Retina (tissue), 1 donor: ENCODE data around the gene MPO.

ENCODE experiments used
- DNase-seq: peaks from one replicate; pipeline ENCODE4 v3.0.0-alpha.2; 2016

MPO gene

GRCh38 chr17:58319173-58320162, 38.7 kb upstream of the MPO start:
- no peak for DNase-seq

DNA sequence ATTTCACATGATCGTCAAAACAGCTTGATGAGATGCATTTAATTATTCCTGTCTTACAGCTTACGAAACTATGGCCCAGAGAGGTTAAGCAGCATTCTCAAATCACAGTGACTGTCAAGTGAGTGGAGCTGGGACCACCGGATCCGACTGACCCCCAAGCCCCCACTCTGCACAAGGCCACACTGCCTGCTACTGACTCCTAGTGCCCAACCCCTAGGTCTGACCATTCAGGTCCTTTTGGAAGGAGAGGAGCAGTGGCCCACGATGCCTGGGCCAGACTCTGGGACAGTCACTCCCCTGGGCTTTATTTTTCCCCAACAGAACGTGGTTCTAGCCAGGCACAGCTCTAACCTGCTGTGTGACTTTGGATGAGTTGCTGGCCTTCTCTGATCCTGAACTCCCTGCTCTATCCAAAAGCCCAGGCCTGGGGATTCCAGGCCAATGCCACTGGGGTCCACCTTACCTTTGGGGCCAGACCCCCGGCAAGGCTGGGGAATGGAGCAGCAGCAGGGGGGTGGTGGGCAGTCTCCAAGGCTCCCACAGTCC, 38.0 kb upstream of the MPO start:
- DNase-seq: no peak

DNA sequence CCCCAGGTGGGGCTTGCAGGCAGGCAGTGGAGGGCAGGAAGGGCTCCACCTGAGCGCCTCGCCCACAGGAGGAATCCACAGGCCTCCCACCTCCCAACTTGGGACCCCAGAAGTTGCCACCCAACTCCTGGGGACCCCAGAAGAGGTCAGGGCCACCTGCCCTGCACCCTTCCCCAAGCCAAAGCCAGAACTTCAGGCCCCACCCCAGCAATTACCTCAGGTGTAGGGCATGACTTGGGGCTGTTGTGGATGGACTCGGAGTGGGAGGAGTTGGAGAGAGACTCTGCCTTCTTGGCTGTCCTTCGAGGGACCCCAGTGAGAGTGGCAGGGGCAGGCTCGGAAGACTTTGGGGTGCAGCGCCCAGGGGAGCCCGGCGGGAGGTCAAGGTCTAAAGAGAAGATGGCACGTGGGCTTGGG, 37.3 kb upstream of the MPO start:
- no peak for DNase-seq

DNA sequence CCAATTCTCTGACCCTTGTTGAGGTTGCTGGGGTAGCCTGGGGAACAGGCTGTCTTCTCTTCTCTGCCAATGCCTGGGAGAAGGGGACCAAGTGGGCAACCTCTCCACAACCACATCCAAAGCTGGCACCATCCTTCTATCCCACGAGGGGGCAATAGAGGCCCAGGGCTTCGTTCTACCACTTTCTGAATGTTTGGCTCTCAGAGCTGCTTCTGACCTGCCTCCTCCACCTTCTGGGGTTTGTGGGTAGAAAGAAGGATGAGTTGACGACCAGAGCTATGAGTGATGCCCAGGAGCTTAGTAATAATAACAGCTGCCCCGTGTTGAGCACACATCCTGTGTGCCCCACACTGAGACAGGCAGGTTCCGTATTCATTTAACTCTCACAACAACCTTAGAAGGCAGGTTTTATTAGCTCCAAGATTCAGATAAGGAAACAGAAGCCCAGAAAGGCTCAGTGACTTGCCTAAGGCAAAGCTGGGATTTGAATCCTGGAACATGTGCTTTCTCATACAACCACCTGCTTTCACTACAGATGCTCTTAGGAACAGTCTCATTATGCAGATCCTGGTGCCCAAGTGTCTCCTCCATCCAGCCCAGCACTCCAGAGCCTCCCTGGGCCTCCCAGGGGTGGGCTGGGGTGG, 36.8 kb upstream of the MPO start:
- no peak for DNase-seq

GRCh38 chr17:58316260-58316960, 35.7 kb upstream of the MPO start:
- no peak for DNase-seq

DNA sequence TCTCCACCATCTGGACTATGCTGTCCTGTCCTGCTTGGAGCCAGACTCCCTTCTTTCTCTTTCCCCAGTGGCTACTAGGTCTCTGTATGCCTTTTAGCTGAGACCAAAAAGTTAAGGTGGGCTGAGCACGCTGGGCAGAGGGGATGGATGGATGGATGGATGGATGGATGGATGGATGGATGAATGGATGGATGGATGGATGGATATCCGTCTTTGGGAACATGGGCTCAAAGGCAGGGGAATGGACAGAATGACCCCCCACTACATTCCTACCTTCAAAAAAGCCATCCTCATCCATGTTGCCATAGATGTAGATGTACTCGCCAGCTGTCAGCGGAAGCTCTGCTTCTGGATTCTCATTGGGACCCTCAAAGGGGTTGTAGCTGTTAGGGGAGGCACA, 35.0 kb upstream of the MPO start:
- no peak for DNase-seq

- DNase-seq: no peak
These were observed 34.6 kb upstream of the MPO start for GRCh38 chr17:58315281-58315711.

GRCh38 chr17:58314706-58315015, 33.9 kb upstream of the MPO start:
- no peak for DNase-seq

DNA sequence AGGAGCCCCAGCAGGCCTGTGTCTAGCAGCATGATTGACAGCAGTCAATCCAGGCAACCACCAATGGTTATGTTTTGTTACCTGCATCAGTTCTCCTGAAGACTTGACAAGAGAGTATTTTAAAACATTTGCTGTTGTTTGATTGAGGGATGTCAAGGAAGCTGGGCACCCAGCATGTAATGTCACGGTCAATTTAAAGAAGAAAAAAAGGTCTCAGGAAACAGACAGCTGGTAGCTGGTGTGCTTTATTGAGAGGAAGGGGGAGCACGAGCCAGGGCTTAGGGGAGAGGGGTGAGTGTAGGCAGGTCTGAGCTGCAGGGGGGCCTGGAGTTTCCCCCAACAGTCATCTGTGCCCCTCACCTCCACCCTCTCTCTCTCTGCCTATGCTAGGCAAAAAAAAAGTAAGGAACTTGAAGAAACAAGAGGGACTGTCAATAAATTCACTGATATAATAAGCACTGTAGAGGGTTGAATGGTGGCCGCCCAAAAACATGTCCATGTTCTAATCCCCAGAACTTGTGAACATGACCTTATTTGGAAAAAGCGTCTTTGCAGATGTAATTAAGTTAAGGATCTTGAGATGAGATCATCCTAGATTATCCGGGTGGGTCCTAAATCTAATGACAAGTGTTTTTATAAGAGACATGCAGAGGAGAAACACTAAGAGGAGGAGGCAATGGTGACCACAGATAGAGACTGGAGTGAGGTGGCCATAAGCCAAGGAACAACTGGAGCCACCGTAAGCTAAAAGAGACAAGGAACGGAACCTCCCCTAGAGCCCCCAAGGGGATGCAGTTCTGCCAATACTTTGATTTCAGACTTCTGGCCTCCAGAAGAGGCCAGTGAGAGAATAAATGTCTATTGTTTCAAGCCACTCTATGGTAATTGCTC, 33.3 kb upstream of the MPO start:
- DNase-seq: no peak

DNA sequence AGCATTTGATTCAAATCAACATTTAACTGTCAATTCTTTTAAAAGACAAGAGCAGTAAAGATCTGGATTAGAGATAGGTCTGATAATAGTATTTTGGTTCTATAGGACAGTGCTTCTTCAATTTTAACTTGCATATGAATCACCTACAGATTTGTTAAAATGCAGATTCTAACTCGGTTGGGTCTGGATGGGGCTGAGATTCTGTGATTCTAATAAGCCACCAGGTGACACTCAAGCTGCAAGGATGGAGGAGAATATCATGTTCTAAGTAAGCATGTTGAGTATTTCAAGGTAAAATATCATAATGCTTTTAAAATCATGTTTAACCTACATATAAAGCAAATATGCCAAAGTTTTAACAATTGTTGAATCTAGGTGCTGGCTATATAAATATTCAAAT, 32.1 kb upstream of the MPO start:
- no peak for DNase-seq

DNA sequence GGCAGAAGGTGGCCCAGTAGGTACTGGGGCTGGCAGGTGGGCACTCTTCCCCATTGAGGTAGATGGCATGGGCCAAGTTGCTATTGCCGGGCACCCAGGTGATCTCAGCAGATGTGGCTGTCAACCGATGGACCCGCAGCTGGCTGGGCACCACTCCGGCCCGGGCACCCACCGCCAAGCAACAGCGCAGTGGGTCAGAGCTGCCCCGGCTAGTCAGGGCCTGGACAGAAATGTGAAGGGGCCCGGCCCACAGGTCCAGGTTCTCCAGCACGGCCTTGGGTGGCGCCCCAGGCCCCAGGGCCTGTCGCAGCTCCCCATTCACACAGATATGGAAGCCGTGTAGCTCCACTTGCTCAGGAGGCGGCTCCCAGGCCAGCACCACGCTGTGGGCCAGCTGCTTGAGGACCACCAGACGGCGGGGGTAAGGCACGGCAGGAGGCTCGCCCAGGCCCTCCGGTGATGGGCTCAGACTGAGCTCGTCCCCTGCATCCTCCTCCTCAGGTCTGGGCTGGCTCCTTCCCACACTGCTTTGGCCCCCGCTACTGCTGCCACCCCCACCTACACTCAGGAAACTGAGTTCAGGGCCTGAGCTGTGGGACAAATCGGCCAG, 31.4 kb upstream of the MPO start:
- no peak for DNase-seq

DNA sequence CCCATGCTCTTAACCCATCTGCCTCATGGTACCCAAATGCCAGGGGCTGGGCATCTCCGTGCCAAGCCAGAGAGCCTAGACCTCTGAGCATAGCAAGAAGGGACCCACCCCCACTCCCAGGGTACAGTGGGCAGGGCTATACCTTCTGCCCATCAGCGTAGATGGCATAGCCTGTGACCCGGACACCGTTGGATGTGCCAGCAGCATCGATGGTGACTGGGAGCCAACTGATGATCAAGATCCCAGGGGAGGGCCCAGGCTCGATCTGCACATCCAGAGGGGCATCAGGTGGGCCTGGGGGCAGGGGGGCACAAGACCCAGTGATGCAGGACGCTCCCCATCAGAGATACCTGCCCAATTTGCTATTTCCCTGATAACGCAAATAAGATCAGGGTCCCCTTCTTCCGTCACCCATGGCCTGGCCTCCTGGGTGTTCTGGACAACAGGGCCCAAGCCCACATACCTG, 30.7 kb upstream of the MPO start:
- no peak for DNase-seq

DNA sequence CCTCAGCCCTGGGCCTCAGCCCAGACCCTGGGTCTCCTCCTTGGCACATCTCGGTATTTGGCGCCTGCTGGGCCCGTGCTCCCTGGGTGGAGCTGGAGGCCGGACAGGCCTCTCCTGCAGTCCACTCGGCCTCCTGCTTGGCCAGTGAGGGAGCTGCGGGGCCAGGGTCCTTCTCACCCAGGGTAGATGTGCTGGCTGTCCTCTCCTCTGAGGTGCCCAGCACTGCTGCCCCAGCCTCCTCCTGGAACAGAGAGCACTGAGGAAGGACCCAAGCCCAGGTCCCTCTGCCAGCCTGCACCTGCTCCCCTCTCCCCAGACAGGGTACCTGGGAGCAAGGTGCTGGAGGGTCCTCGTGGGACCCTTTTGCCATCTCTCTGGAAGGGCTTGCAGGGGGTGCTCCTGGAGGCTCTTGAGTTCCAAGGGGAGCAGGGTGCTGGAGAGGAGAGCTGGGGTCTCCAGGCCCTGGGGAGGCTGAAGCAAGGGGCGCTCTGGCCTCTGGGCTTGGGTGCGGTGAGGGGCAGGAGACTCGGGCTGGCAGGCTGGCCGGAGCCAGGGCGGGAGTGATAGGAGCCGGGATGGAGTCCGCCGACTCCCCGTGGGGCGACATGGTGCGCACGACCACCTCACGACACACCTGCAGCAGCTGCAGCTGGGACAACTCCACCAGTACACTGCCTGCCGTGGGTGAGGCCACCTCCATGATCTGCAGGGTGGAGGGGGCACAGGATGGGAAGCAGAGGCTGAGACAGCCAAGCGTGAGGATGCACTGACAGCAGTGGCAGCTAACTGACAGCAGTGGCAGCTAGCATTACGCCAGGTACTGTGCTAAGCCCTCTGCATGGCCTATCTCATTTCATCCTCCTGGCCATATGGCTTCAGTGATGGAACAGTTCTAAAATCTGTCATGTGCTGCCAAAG, 30.0 kb upstream of the MPO start:
- no peak for DNase-seq

- no peak for DNase-seq
These were observed 29.2 kb upstream of the MPO start for GRCh38 chr17:58309918-58310259.

DNA sequence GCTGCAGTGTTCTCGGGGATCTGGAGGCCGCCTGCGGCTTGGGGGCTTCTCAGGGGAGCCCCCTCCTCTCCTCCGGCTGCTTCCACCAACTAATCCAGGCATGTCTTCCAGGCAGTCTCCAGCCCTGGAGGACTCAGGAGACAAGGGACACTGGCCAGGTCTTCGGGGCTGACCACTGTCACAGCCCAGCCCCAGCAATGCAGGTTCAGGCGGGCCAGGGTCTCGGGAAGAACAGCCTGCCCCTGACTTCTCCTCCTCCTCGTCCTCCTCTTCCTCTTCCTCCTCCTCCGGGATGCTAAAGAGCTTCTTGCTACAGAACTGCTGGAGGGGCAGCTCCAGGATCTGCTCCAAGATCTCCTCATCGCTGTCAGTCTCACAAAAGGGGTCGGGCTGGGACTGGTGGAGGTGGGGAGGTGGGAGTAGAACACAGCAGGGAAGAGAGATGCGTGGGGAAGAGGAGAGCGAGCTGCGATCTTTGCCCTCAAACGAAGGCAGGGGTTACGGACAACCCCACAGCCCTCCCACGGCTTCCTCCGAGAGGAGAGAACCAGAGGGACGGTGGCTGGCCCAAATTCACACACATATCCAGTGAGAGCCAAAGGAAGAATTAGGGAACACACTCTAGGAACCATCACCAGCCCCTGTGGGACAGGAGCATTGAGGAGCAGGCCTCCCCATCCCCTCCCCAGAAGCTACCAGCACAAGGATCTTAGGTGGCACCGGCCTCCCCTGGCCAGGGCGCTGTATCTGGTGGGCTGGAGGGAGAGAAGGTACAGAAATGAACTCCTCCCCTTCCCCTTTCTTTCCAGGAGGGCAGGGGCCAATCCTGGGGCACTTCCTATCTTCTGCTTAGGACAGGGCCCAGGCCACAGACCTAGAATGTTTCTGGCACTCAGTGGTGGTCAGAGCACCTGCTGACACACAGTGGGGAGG, 28.5 kb upstream of the MPO start:
- no peak for DNase-seq

- DNase-seq: no peak
These were observed 27.6 kb upstream of the MPO start for GRCh38 chr17:58308173-58308984.

DNA sequence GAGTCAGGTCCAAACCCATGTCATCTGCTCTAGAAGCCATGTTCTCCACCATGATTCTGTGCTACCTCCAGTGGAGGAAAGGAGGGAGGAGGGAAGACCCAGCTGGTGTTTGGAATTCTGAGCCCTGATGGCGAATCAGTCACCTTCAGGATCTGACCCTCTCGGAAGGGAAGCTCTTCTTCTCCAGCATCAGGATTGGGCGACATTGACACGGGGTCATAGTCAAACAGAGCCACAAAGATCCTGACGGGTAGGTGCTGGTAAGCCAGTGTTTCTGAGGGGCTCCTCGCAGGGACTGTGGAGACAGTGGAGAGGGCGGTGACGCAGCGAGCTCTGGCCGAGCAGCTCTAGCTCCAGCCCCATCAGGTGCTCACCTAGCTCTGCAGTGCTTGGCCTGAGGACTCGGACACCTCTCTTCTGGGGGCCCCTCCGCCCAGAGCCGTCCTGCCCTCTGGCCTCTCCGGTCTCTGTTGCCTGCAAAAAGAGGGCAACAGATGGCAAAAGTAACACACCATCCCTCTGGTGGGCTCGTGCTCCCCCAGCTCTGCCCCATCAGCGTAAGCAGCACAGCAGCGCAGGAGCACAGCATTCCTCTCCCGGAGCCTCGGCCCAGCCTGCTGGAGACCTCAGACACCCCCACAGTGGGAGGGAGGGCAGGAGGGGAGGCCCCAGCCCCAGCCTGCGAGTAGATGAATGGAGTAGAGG, 26.9 kb upstream of the MPO start:
- DNase-seq: no peak
